Hepatocyte (in vitro differentiated cells): ENCODE results near the gene BPNT1. TPM values are rescaled to one million over a fixed set of nuclear protein-coding genes. Genes with fewer than 3 reads are reported as not detected.
A peak's percentile ranks its signal among the peaks of the same experiment; 100 is the strongest.

Source experiments
- DNase-seq: peaks from one replicate; pipeline ENCODE4 v3.0.0-alpha.2; 2016; ENCODE audit warnings: low spot score
- H2AFZ ChIP-seq: fragments of 200-600 bp; sonication (generic); 2 replicates; pipeline ENCODE4 v1.6.0; 2016; ENCODE audit warnings: antibody characterized with exemption, mild to moderate bottlenecking
- H3K27ac ChIP-seq: fragments of 200-600 bp; sonication (generic); 2 replicates; pipeline ENCODE4 v1.5.1; 2016; ENCODE audit warnings: mild to moderate bottlenecking
- H3K27me3 ChIP-seq: fragments of 200-600 bp; sonication (generic); 2 replicates; pipeline ENCODE4 v1.6.1; 2016
- H3K36me3 ChIP-seq: fragments of 200-600 bp; sonication (generic); replicated peaks from 2 replicates; pipeline ENCODE4 v1.5.1; 2016; ENCODE audit warnings: low read depth; ENCODE audit not compliant: insufficient read depth
- H3K4me1 ChIP-seq: fragments of 200-600 bp; sonication (generic); 2 replicates; pipeline ENCODE4 v1.5.1; 2016; ENCODE audit warnings: mild to moderate bottlenecking, moderate library complexity; ENCODE audit not compliant: insufficient read depth
- H3K4me2 ChIP-seq: fragments of 200-600 bp; sonication (generic); 2 replicates; pipeline ENCODE4 v1.6.0; 2016
- H3K4me3 ChIP-seq: fragments of 200-600 bp; sonication (generic); 2 replicates; pipeline ENCODE4 v1.5.1; 2016; ENCODE audit warnings: mild to moderate bottlenecking
- H3K79me2 ChIP-seq: fragments of 200-600 bp; sonication (generic); 2 replicates; pipeline ENCODE4 v1.6.0; 2017; ENCODE audit warnings: mild to moderate bottlenecking
- H3K9me2 ChIP-seq: fragments of 200-600 bp; sonication (generic); replicated peaks from 2 replicates; pipeline ENCODE4 v1.6.0; 2017; ENCODE audit warnings: mild to moderate bottlenecking; ENCODE audit not compliant: insufficient read depth
- H3K9me3 ChIP-seq: fragments of 200-600 bp; sonication (generic); 2 replicates; pipeline ENCODE4 v1.5.1; 2016; ENCODE audit warnings: low read depth, mild to moderate bottlenecking
- H4K20me1 ChIP-seq: fragments of 200-600 bp; sonication (generic); 2 replicates; pipeline ENCODE4 v1.6.0; 2016; ENCODE audit warnings: mild to moderate bottlenecking; ENCODE audit not compliant: insufficient read depth, poor library complexity, severe bottlenecking
- CTCF ChIP-seq: fragments of 200-600 bp; sonication (generic); IDR thresholded peaks from 2 replicates; pipeline ENCODE4 v1.5.1; 2016; ENCODE audit warnings: antibody characterized with exemption, mild to moderate bottlenecking; ENCODE audit not compliant: poor library complexity
- EZH2 ChIP-seq: fragments of 200-600 bp; sonication (generic); IDR thresholded peaks from 2 replicates; pipeline ENCODE4 v1.6.1; 2016; ENCODE audit warnings: antibody characterized with exemption, mild to moderate bottlenecking, borderline replicate concordance
- EZH2phosphoT487 ChIP-seq: fragments of 200-600 bp; sonication (generic); IDR thresholded peaks from one replicate; pipeline ENCODE4 v1.6.1; 2018; ENCODE audit warnings: antibody characterized with exemption, mild to moderate bottlenecking, low read depth, moderate library complexity; ENCODE audit not compliant: unreplicated experiment, severe bottlenecking
- WGBS: methylation state at CpG from one replicate; pipeline ENCODE4 v1.1.6; 2016; ENCODE audit warnings: low lambda C conversion rate; ENCODE audit errors: missing lambda C conversion rate; 5-methylcytosine and 5-hydroxymethylcytosine counted together
- polyA plus RNA-seq: library from polyadenylated mRNA; unstranded; fragments of >200 nt; fragmentation: Nextera tagmentation; extraction: Ambion mirVana; gene quantifications from 2 replicates; pipeline ENCODE4 v1.2.1, GENCODE V29; 2016
- total RNA-seq: library from RNA; depleted of rRNA; stranded (reverse); fragments of >200 nt; gene quantifications from 2 replicates; pipeline ENCODE4 v1.2.3, GENCODE V29; 2014

The BPNT1 gene
- total and polyA plus RNA-seq, 2 experiments from 2014 or later: 11.2 to 53.4 TPM

- no peaks in the 10 kb centered on the region for H3K27me3 ChIP-seq
- TF ChIP-seq EZH2 (no peak), EZH2phosphoT487 (no peak), CTCF (no peak)
- H3K4me3 ChIP-seq: no peak overlapping the region
- no peaks in the 10 kb centered on the region for H3K9me3 ChIP-seq
- peaks cover 3% of the 10 kb centered on the region for H3K79me2 ChIP-seq
- H3K4me2 ChIP-seq: peak overlapping the region; percentile 50
- H4K20me1 ChIP-seq: no peaks in the 10 kb centered on the region
- no peaks in the 10 kb centered on the region for H3K36me3 ChIP-seq
- peaks cover 6% of the 10 kb centered on the region for H3K4me1 ChIP-seq
- no peak overlapping the region for H2AFZ ChIP-seq
- no peak for DNase-seq
- H3K27ac ChIP-seq: peak overlapping the region; percentile 94
- H3K9me2 ChIP-seq: no peaks in the 10 kb centered on the region
Observed at GRCh38 chr1:220123066-220123465, 33.5 kb upstream of the BPNT1 start.

- Histone ChIP-seq H3K79me2 (peaks cover 9% of the 10 kb centered on the region), H2AFZ (no peak overlapping the region), H3K36me3 (no peaks in the 10 kb centered on the region), H3K9me3 (no peaks in the 10 kb centered on the region), H3K4me1 (peaks cover 6% of the 10 kb centered on the region), H3K27me3 (no peaks in the 10 kb centered on the region), H3K4me2 (peak overlapping the region; percentile 50), H4K20me1 (no peaks in the 10 kb centered on the region), H3K27ac (peak overlapping the region; percentile 94), H3K4me3 (no peak overlapping the region), H3K9me2 (no peaks in the 10 kb centered on the region)
- TF ChIP-seq CTCF (no peak), EZH2phosphoT487 (no peak), EZH2 (no peak)
- 74% methylated on average over 8 of the region's 8 CpGs for WGBS
- DNase-seq: peak; percentile 67
Observed at GRCh38 chr1:220121791-220122530, 32.4 kb upstream of the BPNT1 start.

GRCh38 chr1:220119043-220119512 lies 29.5 kb upstream of the BPNT1 start:
- Histone ChIP-seq H3K9me3 (no peaks in the 10 kb centered on the region), H3K79me2 (peaks cover 22% of the 10 kb centered on the region), H3K27me3 (no peaks in the 10 kb centered on the region), H3K27ac (peak overlapping the region; percentile 94), H3K36me3 (no peaks in the 10 kb centered on the region), H4K20me1 (no peaks in the 10 kb centered on the region), H3K4me2 (peak overlapping the region; percentile 59), H3K9me2 (no peaks in the 10 kb centered on the region), H3K4me3 (no peak overlapping the region), H2AFZ (no peak overlapping the region), H3K4me1 (peaks cover 6% of the 10 kb centered on the region)
- 41% methylated on average over 6 of the region's 6 CpGs for WGBS
- peak; percentile 65 for DNase-seq
- no peak for TF ChIP-seq EZH2
- no peak for TF ChIP-seq CTCF
- TF ChIP-seq EZH2phosphoT487: no peak
